Esophagus squamous epithelium (tissue), 5 donors: ENCODE data around the gene CAMKMT. TPM values are rescaled to one million over a fixed set of nuclear protein-coding genes. Genes with fewer than 3 reads are reported as not detected.

Experiments used
- DNase-seq: peaks from one replicate; lab custom pipeline; 2025; lab: John Stamatoyannopoulos, UW
- H3K27ac ChIP-seq, 4 donors: fragments of 200-600 bp; sonication (generic); one replicate each; pipeline ENCODE4 v1.5.1; 2016 to 2019; ENCODE audit warnings: mild to moderate bottlenecking in 1 of 4
- H3K27me3 ChIP-seq, 4 donors: fragments of 200-600 bp; sonication (generic); 1 replicate in 3 of 4; 2 replicates in 1 of 4; pipeline versions ENCODE4 v1.5.1 to v1.6.0; 2017 to 2021; ENCODE audit warnings: antibody characterized with exemption in 1 of 4
- H3K36me3 ChIP-seq, 3 donors: fragments of 200-600 bp; sonication (generic); one replicate each; pipeline ENCODE4 v1.5.1; 2016 to 2019
- H3K4me1 ChIP-seq, 3 donors: fragments of 200-600 bp; sonication (generic); one replicate each; pipeline ENCODE4 v1.5.1; 2017 to 2019
- H3K4me3 ChIP-seq, 4 donors: fragments of 200-600 bp; sonication (generic); 1 replicate in 3 of 4; 2 replicates in 1 of 4; pipeline ENCODE4 v1.5.1; 2016 to 2019; ENCODE audit warnings: mild to moderate bottlenecking in 2 of 4, moderate library complexity in 1 of 4
- H3K9me3 ChIP-seq, 3 donors: fragments of 200-600 bp; sonication (generic); one replicate each; pipeline ENCODE4 v1.5.1; 2016 to 2019
- POLR2A ChIP-seq, 4 donors: fragments of 450-650 bp; IDR thresholded peaks; one replicate each; pipeline ENCODE4 v1.6.1; 2017; ENCODE audit warnings: antibody characterized with exemption in 4 of 4, mild to moderate bottlenecking in 4 of 4, moderate library complexity in 3 of 4
- WGBS, 2 donors: methylation state at CpG; one replicate each; pipeline ENCODE4 v1.1.5; 2018; 5-methylcytosine and 5-hydroxymethylcytosine counted together
- intact Hi-C: fragments of 100-400 bp; cut with DNase I; formaldehyde crosslinking; loops from one replicate; pipeline ENCODE4 v1.15.0; 2022
- total RNA-seq, 4 donors: library from RNA; depleted of rRNA; stranded (reverse); fragments of >200 nt; gene quantifications; one replicate each; pipeline ENCODE4 v1.1.0, GENCODE V29; 2016
- TF ChIP-seq, protein P1 (sequence below), 6 experiments: fragments of 450-650 bp in 4 of 6; fragments of 200-600 bp in 2 of 6; sonication (generic) in 2 of 6; IDR thresholded peaks; one replicate each; pipeline ENCODE4 v1.5.1; 2016 to 2019; ENCODE audit warnings: antibody characterized with exemption in 6 of 6, mild to moderate bottlenecking in 4 of 6, moderate library complexity in 4 of 6
- donor health status: DM: yes; HTN: yes; CAD: no.

The CAMKMT gene
- total RNA-seq, 4 donors from 2014 or later: 5.7 to 14.4 (median 10.6) TPM

DNA sequence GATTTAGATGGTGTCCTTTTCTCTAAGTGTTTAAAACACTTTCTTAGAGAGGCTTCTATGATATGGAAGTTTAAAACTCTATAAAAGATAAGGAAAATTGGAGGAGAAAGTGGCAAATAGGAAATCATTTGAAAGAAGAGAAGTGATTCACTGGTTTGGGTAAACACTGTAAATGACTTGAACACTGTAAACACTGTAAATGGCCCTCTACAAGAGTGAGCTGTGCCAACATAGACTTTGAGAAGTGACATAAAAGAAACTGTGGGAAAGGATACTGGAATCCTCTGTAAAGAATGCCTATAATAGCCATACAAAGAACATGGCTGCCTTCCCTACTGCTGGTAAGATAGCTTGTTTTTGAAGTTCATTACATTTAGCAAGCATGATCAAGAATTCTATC lies 368.8 kb downstream of the CAMKMT start:
- TF ChIP-seq POLR2A (IDR thresholded peaks at IDR 0.05): no peak
- TF ChIP-seq, protein P1, sequence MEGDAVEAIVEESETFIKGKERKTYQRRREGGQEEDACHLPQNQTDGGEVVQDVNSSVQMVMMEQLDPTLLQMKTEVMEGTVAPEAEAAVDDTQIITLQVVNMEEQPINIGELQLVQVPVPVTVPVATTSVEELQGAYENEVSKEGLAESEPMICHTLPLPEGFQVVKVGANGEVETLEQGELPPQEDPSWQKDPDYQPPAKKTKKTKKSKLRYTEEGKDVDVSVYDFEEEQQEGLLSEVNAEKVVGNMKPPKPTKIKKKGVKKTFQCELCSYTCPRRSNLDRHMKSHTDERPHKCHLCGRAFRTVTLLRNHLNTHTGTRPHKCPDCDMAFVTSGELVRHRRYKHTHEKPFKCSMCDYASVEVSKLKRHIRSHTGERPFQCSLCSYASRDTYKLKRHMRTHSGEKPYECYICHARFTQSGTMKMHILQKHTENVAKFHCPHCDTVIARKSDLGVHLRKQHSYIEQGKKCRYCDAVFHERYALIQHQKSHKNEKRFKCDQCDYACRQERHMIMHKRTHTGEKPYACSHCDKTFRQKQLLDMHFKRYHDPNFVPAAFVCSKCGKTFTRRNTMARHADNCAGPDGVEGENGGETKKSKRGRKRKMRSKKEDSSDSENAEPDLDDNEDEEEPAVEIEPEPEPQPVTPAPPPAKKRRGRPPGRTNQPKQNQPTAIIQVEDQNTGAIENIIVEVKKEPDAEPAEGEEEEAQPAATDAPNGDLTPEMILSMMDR (IDR thresholded peaks at IDR 0.05): no peak

DNA sequence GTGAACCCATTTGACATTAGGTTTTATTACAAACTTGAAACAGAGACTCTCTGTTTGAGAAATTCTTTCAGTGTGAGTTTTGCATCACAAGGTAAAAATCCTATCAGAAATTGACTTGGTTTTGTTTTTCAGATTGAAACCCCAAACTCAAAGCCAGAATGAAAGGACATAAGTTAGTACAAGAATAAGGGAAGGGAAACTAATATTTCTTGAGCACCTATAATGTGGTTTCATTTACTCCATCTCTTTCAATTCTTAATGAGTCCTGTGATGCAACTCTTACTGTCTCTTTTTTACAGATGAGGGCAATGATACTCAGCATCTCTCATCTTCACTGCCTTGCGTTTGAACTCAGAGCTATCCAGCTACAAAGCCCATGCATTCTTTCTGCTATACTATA lies 369.8 kb downstream of the CAMKMT start:
- no peak overlapping the region for H3K4me3 ChIP-seq
- H3K27me3 ChIP-seq: no peaks in the 10 kb centered on the region
- H3K4me1 ChIP-seq: no peaks in the 10 kb centered on the region
- TF ChIP-seq, protein P1 (IDR thresholded peaks at IDR 0.05): no peak
- TF ChIP-seq POLR2A (IDR thresholded peaks at IDR 0.05): no peak
- H3K36me3 ChIP-seq: no peaks in the 10 kb centered on the region
- peaks cover 0 to 11% (median 3%) of the 10 kb centered on the region in 3 donors for H3K9me3 ChIP-seq
- H3K27ac ChIP-seq: no peak overlapping the region
- WGBS, 2 donors: 80 to 100% methylated on average over 1 of the region's 1 CpG
- no peak for DNase-seq
- intact Hi-C loops: no loop called here

More for the DNA sequence above, 368.8 kb downstream of the CAMKMT start:
- H3K27ac ChIP-seq: no peak overlapping the region
- H3K27me3 ChIP-seq: no peaks in the 10 kb centered on the region
- no peak overlapping the region for H3K4me3 ChIP-seq
- no peaks in the 10 kb centered on the region for H3K4me1 ChIP-seq
- intact Hi-C loops: no loop called here
- no peak for DNase-seq
- H3K36me3 ChIP-seq: no peaks in the 10 kb centered on the region
- H3K9me3 ChIP-seq: peaks cover 0 to 1% (median 0%) of the 10 kb centered on the region in 3 donors

DNA sequence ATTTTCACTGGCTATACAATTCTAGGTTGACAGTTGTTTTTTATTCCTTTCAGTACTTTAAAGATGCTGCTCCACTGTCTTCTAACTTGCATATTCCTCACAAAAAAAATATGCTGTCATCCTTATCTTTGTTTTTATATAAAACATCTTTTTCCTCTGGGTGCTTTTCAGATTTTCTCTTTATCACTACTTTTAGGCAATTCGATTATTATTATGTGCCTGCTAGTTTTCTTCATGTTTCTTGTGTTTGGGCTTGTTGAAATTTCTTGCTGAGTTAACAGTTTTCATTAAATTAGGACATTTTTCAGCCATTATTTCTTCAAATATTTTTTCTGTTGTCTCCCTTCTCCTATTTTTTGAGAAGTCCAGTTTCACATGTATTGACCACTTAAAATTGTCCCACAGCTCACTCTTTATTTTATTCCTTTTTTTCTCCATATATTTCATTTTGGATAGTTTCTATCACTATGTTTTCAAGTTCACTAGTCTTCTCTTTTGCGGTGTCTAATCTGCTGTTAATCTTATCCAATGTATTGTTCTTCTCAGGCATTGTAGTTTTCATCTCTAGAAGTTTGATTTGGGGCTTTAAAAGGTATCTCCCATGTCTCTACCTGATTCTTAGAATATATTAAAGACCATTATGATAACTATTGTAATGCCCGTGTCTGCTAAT lies 374.7 kb downstream of the CAMKMT start:
- H3K4me3 ChIP-seq: no peak overlapping the region
- peaks cover 0 to 14% (median 3%) of the 10 kb centered on the region in 3 donors for H3K9me3 ChIP-seq
- WGBS, 2 donors: 79 to 90% methylated on average over 3 of the region's 3 CpGs
- no peak for DNase-seq
- H3K36me3 ChIP-seq: no peaks in the 10 kb centered on the region
- H3K27ac ChIP-seq: no peak overlapping the region
- peaks cover 0 to 7% (median 0%) of the 10 kb centered on the region in 3 donors for H3K4me1 ChIP-seq
- no peaks in the 10 kb centered on the region for H3K27me3 ChIP-seq
- intact Hi-C loops: no loop called here
- TF ChIP-seq, protein P1 (IDR thresholded peaks at IDR 0.05): no peak
- TF ChIP-seq POLR2A (IDR thresholded peaks at IDR 0.05): no peak

DNA sequence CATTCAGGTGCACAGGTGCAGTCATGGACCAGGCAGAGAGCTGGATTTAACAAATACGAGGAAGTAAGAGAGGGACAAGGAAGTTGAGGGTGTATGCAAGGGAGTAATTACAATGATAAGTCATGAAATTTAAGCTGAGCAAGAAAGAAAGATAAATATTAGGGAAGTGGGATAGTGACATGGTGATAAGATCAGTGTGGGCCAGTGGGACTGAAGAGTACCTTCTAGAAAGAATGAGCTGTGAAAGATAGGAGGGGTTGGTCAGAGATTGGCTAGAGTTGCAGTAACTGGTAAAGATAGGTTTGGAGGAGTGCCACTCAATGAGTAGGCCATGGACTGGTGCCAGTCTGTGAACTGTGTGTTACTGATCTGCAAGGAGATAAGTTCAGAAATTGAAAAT lies 378.9 kb downstream of the CAMKMT start:
- Histone ChIP-seq H3K27me3 (no peaks in the 10 kb centered on the region), H3K4me1 (peaks cover 0 to 14% (median 0%) of the 10 kb centered on the region in 3 donors), H3K4me3 (no peak overlapping the region), H3K9me3 (peaks cover 0 to 11% (median 3%) of the 10 kb centered on the region in 3 donors), H3K27ac (no peak overlapping the region), H3K36me3 (no peaks in the 10 kb centered on the region)
- intact Hi-C loops: no loop called here
- 21 to 63% methylated on average over 1 of the region's 1 CpG for WGBS, 2 donors
- no peak for TF ChIP-seq POLR2A (IDR thresholded peaks at IDR 0.05)
- TF ChIP-seq, protein P1 (IDR thresholded peaks at IDR 0.05): no peak
- DNase-seq: no peak

DNA sequence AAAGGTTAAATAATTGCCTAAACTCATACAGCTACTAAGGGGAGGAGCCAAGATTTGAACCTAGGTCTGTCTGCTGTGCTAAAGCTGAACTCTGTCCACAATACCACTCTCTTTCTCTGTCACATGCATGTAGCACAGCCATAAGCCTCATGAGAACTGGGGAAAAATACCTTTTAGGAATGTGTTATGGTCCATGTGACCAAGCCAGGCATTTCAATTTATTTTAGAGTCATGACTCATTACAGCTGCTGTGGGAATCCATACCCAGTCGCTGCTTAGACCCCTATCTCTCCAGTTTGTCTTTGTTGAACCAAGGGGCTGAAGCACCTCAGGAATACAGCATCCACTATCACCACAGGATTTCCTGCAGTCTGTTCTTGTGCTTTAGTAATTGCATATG lies 379.8 kb downstream of the CAMKMT start:
- Histone ChIP-seq H3K36me3 (no peaks in the 10 kb centered on the region), H3K27ac (no peak overlapping the region), H3K9me3 (peaks cover 0 to 3% (median 0%) of the 10 kb centered on the region in 3 donors), H3K27me3 (no peaks in the 10 kb centered on the region), H3K4me1 (peaks cover 0 to 17% (median 0%) of the 10 kb centered on the region in 3 donors), H3K4me3 (no peak overlapping the region)
- no peak for DNase-seq
- intact Hi-C loops: no loop called here
- 91 to 100% methylated on average over 1 of the region's 1 CpG for WGBS, 2 donors
- no peak for TF ChIP-seq POLR2A (IDR thresholded peaks at IDR 0.05)
- TF ChIP-seq, protein P1 (IDR thresholded peaks at IDR 0.05): no peak
